IMR-90 (cell line): ENCODE data around the gene TRPM6.

ENCODE experiments used
- CEBPB ChIP-seq: IDR thresholded peaks from 2 replicates; pipeline ENCODE4 v1.6.1; 2012; ENCODE audit warnings: low read depth, low read length, improper control_type of control experiment
- CTCF ChIP-seq: conservative IDR thresholded peaks from 2 replicates; pipeline ENCODE4 v1.5.1; 2012; ENCODE audit warnings: mild to moderate bottlenecking, low read depth, low read length, improper control_type of control experiment
- FOS ChIP-seq: fragments of 150-350 bp; IDR thresholded peaks from 2 replicates; pipeline ENCODE4 v1.6.1; 2016; ENCODE audit warnings: low read depth, low read length
- POLR2A ChIP-seq: IDR thresholded peaks from 2 replicates; pipeline ENCODE4 v1.6.1; 2012; ENCODE audit warnings: mild to moderate bottlenecking, low read depth, low read length
- RFX5 ChIP-seq: IDR thresholded peaks from 2 replicates; pipeline ENCODE4 v1.8.0; 2012; ENCODE audit warnings: low read depth, mild to moderate bottlenecking, low read length, moderate library complexity
- SMC3 ChIP-seq: fragments of 150-350 bp; IDR thresholded peaks from 2 replicates; pipeline ENCODE4 v1.6.1; 2016; ENCODE audit warnings: low read depth, mild to moderate bottlenecking, antibody characterized with exemption, low read length, moderate library complexity
- TF ChIP-seq, protein P1 (sequence below): fragments of 150-350 bp; IDR thresholded peaks from 2 replicates; pipeline ENCODE4 v1.6.1; 2017; ENCODE audit warnings: mild to moderate bottlenecking, antibody characterized with exemption, low read length, low read depth

GRCh38 chr9:74855072-74855471 lies 32.6 kb downstream of the TRPM6 start:
- no peak for TF ChIP-seq FOS
- TF ChIP-seq CTCF, result no peak
- TF ChIP-seq POLR2A, result no peak
- TF ChIP-seq RFX5, result no peak
- TF ChIP-seq CEBPB, result no peak
- TF ChIP-seq SMC3, result no peak
- TF ChIP-seq, protein P1, sequence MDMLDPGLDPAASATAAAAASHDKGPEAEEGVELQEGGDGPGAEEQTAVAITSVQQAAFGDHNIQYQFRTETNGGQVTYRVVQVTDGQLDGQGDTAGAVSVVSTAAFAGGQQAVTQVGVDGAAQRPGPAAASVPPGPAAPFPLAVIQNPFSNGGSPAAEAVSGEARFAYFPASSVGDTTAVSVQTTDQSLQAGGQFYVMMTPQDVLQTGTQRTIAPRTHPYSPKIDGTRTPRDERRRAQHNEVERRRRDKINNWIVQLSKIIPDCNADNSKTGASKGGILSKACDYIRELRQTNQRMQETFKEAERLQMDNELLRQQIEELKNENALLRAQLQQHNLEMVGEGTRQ, result no peak
